Ovary (tissue), 9 donors: ENCODE measurements around the gene PKP1. TPM values are rescaled to one million over a fixed set of nuclear protein-coding genes. Genes with fewer than 3 reads are reported as not detected.

ENCODE experiments used
- DNase-seq, 5 donors: peaks; one replicate each; pipeline ENCODE4 v3.0.0-alpha.2; 2019 to 2020
- H3K27ac ChIP-seq, 2 donors: fragments of 200-600 bp; one replicate each; pipeline versions ENCODE4 v1.5.1 to v1.8.0; 2019 to 2022
- H3K27me3 ChIP-seq: fragments of 200-600 bp; one replicate; pipeline ENCODE4 v1.8.0; 2022
- H3K36me3 ChIP-seq: fragments of 200-600 bp; sonication (generic); one replicate; pipeline ENCODE4 v1.5.1; 2019
- H3K4me1 ChIP-seq: one replicate; pipeline ENCODE4 v1.8.1; 2013; ENCODE audit warnings: mild to moderate bottlenecking, moderate library complexity; ENCODE audit not compliant: insufficient read depth
- H3K4me3 ChIP-seq: fragments of 200-600 bp; sonication (generic); one replicate; pipeline ENCODE4 v1.5.1; 2017
- H3K9me3 ChIP-seq, 2 donors: fragments of 200-600 bp in 1 of 2; sonication (generic) in 1 of 2; one replicate each; pipeline versions ENCODE4 v1.5.1 to v1.8.1; 2013 to 2019; ENCODE audit warnings: mild to moderate bottlenecking in 1 of 2, moderate library complexity in 1 of 2
- CTCF ChIP-seq, 3 donors: fragments of 450-650 bp in 2 of 3; fragments of 200-600 bp in 1 of 3; IDR thresholded peaks; one replicate each; pipeline versions ENCODE4 v1.5.1 to v1.8.0; 2016 to 2022; ENCODE audit warnings: antibody characterized with exemption in 3 of 3, mild to moderate bottlenecking in 1 of 3
- EP300 ChIP-seq: sonication (generic); formaldehyde crosslinking; IDR thresholded peaks from one replicate; pipeline ENCODE4 v1.6.1; 2017; ENCODE audit warnings: antibody characterized with exemption
- POLR2A ChIP-seq: fragments of 450-650 bp; IDR thresholded peaks from one replicate; pipeline ENCODE4 v1.6.1; 2017; ENCODE audit warnings: antibody characterized with exemption, mild to moderate bottlenecking, moderate library complexity
- WGBS, 3 donors: extraction: QIAGEN DNeasy Blood & Tissue Kit in 1 of 3; methylation state at CpG; one replicate each; pipeline versions ENCODE4 v1.1.5 to v1.1.7; 2013 to 2017; 5-methylcytosine and 5-hydroxymethylcytosine counted together
- intact Hi-C, 4 donors: fragments of 100-400 bp; cut with DNase I; formaldehyde crosslinking; loops; one replicate each; pipeline versions ENCODE4 v1.11.0 to v1.15.1; 2022 to 2023
- polyA plus RNA-seq, 2 donors: library from polyadenylated mRNA; stranded (reverse); fragments of 200-250 nt in 1 of 2; fragments of 350-450 nt in 1 of 2; fragmentation: Illumina TruSeq in 1 of 2; extraction: RNeasy Lipid Tissue Mini Kit (QIAGEN cat#74804) in 1 of 2; gene quantifications; one replicate each; pipeline ENCODE4 v1.2.3, GENCODE V29; 2013 to 2014
- total RNA-seq, 7 donors: library from RNA; depleted of rRNA in 2 of 7; stranded (reverse); fragments of >200 nt in 2 of 7; fragmentation: NEBNext Ultra II Directional in 3 of 7; extraction: Animal tissue kit (Norgen Biotek cat#: 25700) in 3 of 7; gene quantifications; one replicate each; pipeline versions ENCODE4 v1.1.0 to v1.2.4, GENCODE V29; 2016 to 2023
- donor health status: DM: no; HTN: no; CAD: no; lungs with moderate emphysema.
- donor health status: DM: no; HTN: no; CAD: no.
- donor health status: Bipolar disorder and iron deficiency.
- donor health status: DM: yes; HTN: yes; CAD: no.
- donor health status: DM: no; HTN: no; CAD: no.
- donor health status: DM: yes; HTN: yes; CAD: no.

The PKP1 gene
- total and polyA plus RNA-seq, 9 donors, result 0.05 to 0.48 (median 0.18) TPM; not detected in 2

- no peak for TF ChIP-seq EP300
- no peak for TF ChIP-seq CTCF (IDR thresholded peaks at IDR 0.05)
- TF ChIP-seq POLR2A, result no peak
- no peaks in the 10 kb centered on the region for H3K27me3 ChIP-seq
- DNase-seq, result no peak
- H3K36me3 ChIP-seq, result no peaks in the 10 kb centered on the region
- H3K4me3 ChIP-seq, result no peak overlapping the region
- no peaks in the 10 kb centered on the region for H3K9me3 ChIP-seq
- WGBS, 3 donors, result 41 to 69% (median 52%) methylated on average over 8 of the region's 8 CpGs
- intact Hi-C loops, result no loop called here
- no peak overlapping the region for H3K27ac ChIP-seq
- no peaks in the 10 kb centered on the region for H3K4me1 ChIP-seq
Observed at GRCh38 chr1:201311356-201312011, 28.2 kb downstream of the PKP1 start.

DNA sequence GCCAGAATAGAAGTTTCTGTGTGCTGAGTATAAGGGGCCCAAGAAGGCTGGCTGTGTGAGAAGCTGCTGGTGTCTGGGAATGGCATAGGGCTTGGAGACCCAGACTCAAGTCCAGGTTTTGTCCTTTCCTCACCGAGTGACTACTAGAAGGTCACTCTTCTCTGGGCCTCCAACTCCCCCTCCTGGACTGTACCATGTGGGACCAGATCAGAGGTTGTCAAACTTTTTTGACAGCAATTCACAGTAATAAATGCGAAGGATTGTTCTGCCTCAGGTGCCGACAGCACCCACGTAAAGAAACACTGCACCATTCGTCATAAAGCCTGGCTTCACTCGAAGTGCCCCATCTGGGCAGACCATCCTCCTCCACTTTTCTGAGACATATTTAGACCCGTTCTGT, 29.0 kb downstream of the PKP1 start:
- WGBS, 3 donors, result 70 to 81% (median 79%) methylated on average over 7 of the region's 7 CpGs

DNA sequence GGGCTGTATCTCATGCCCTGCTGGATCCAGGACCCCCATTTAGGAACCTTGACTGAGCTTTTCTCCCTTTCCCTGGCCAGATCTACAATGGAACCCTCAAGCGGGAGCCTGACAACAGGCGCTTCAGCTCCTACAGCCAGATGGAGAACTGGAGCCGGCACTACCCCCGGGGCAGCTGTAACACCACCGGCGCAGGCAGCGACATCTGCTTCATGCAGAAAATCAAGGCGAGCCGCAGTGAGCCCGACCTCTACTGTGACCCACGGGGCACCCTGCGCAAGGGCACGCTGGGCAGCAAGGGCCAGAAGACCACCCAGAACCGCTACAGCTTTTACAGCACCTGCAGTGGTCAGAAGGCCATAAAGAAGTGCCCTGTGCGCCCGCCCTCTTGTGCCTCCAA, 29.8 kb downstream of the PKP1 start:
- no peak overlapping the region for H3K27ac ChIP-seq
- intact Hi-C loops, result no loop called here
- 84 to 90% (median 88%) methylated on average over 13 to 16 of the region's 16 CpGs for WGBS, 3 donors
- no peak overlapping the region for H3K4me3 ChIP-seq
- DNase-seq, result no peak
- no peaks in the 10 kb centered on the region for H3K9me3 ChIP-seq
- H3K36me3 ChIP-seq, result no peaks in the 10 kb centered on the region
- no peaks in the 10 kb centered on the region for H3K4me1 ChIP-seq
- TF ChIP-seq CTCF (IDR thresholded peaks at IDR 0.05) (no peak), EP300 (no peak), POLR2A (no peak)
- no peaks in the 10 kb centered on the region for H3K27me3 ChIP-seq

More for the DNA sequence above, 29.0 kb downstream of the PKP1 start:
- TF ChIP-seq POLR2A, result no peak
- TF ChIP-seq CTCF (IDR thresholded peaks at IDR 0.05), result no peak
- TF ChIP-seq EP300, result no peak
- H3K27me3 ChIP-seq, result no peaks in the 10 kb centered on the region
- DNase-seq, result no peak
- no peaks in the 10 kb centered on the region for H3K4me1 ChIP-seq
- no peak overlapping the region for H3K27ac ChIP-seq
- no peaks in the 10 kb centered on the region for H3K36me3 ChIP-seq
- no peaks in the 10 kb centered on the region for H3K9me3 ChIP-seq
- H3K4me3 ChIP-seq, result no peak overlapping the region
- intact Hi-C loops, result no loop called here

DNA sequence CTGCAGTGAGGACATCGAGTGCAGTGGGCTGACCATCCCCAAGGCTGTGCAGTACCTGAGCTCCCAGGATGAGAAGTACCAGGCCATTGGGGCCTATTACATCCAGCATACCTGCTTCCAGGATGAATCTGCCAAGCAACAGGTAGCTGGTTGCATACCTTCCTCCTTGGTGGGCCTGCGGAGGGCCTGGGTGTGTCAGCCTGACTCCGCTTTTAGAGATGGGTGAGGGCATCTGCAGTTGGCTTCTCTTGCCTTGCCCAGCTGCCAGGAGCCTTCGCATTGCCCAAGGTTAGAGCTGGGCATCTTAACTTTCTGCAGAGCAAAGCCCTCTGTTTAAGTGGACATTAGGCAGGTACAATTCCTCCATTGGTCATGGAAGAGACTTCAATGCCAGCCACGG, 33.2 kb downstream of the PKP1 start:
- no peak overlapping the region for H3K4me3 ChIP-seq
- DNase-seq, result no peak
- no peaks in the 10 kb centered on the region for H3K27me3 ChIP-seq
- intact Hi-C loops, result no loop called here
- 88 to 98% (median 90%) methylated on average over 5 of the region's 5 CpGs for WGBS, 3 donors
- H3K36me3 ChIP-seq, result no peaks in the 10 kb centered on the region
- TF ChIP-seq CTCF (IDR thresholded peaks at IDR 0.05), result no peak
- no peak for TF ChIP-seq POLR2A
- no peak for TF ChIP-seq EP300
- no peaks in the 10 kb centered on the region for H3K4me1 ChIP-seq
- no peak overlapping the region for H3K27ac ChIP-seq
- H3K9me3 ChIP-seq, result no peaks in the 10 kb centered on the region
